AG08395 (cell line): ENCODE data around the gene TNFRSF6B.
A peak's percentile ranks its signal among the peaks of the same experiment; 100 is the strongest.

Experiments used
- DNase-seq: peaks from one replicate; pipeline ENCODE4 v3.0.0; 2012; ENCODE audit warnings: mixed read lengths, low spot score

TNFRSF6B gene

DNA sequence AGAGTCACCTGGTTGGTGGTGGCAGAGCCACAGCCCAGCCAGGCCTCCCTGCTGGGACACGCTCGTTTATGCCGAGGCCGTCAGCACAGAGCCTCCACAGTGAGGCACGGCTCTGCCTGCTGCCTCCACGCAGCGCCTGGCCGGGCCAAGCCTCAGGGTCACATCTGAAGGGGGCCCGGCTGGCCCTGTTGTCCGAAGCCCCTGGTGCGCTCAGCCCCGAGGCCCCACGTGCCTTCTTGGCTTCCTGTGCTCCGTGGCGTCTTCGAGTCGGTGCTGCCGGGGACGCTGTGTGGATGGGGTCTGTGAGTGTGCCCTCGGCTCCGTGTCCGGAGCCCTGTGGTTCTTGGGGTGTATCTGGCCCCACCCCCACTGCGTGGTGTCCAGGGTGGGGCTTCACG, 10.4 kb upstream of the TNFRSF6B start:
- no peak for DNase-seq

GRCh38 chr20:63686492-63687321, 9.7 kb upstream of the TNFRSF6B start:
- DNase-seq = peak; percentile 83

DNA sequence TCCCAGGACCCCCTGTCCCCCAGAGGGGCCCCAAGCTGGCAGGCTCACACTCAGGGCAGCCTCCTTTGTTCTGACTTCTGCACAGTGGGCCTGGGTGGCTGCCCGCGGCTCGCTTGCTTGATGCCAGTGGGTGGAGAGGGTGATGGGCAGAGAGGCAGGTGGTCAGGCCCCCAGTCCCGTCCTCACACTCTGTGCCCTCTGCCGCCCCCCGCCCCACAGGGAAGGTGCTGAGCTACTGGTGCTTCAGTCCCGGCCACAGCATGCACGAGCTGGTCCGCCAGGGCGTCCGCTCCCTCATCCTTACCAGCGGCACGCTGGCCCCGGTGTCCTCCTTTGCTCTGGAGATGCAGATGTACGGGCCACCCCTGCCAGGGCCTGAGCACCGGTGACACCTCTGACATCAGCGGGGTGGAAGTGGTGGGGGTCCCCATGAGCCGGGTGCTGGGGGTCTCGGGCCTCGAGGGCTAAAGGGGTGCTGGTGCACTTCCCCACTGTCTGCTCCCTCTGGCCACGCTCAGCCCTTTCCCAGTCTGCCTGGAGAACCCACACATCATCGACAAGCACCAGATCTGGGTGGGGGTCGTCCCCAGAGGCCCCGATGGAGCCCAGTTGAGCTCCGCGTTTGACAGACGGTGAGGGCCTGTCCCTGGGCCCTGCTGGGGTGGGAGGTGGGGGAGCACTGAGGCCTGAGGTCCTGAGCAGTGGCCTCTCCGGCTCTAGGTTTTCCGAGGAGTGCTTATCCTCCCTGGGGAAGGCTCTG, 8.9 kb upstream of the TNFRSF6B start:
- no peak for DNase-seq

- no peak for DNase-seq
Observed at GRCh38 chr20:63688228-63689045, 8.0 kb upstream of the TNFRSF6B start.

- DNase-seq = no peak
Observed at GRCh38 chr20:63689046-63690002, 7.1 kb upstream of the TNFRSF6B start.

DNA sequence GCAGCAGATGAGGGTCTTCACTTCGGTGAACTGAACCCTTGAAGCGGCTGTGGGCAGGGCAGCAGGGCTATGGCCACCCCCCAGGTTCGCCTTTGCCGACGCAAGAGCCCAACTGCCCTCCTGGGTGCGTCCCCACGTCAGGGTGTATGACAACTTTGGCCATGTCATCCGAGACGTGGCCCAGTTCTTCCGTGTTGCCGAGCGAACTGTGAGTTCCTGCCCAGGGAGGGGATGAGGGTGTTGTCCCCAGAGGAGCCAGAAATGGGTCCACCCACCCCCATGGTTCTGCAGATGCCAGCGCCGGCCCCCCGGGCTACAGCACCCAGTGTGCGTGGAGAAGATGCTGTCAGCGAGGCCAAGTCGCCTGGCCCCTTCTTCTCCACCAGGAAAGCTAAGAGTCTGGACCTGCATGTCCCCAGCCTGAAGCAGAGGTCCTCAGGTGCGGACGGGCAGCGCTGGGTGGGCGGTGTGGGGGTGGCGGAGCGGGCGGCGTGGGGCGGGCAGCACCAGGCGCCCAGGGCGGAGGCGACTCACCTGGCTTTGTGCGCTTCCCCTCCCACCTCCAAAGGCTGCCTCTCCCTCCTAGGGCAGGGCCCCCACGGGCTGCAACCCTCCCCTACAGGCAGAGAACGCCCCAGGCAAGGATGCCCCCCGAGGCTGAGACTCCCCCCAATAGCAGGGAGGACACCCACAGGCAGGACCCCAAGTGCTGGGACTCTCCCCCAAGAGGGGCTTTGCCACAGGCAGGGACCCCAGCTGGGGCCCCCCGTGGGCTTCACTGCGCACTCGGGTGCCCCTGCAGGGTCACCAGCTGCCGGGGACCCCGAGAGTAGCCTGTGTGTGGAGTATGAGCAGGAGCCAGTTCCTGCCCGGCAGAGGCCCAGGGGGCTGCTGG, 6.2 kb upstream of the TNFRSF6B start:
- DNase-seq = no peak

- DNase-seq = no peak
Observed at GRCh38 chr20:63690898-63691710, 5.3 kb upstream of the TNFRSF6B start.

DNA sequence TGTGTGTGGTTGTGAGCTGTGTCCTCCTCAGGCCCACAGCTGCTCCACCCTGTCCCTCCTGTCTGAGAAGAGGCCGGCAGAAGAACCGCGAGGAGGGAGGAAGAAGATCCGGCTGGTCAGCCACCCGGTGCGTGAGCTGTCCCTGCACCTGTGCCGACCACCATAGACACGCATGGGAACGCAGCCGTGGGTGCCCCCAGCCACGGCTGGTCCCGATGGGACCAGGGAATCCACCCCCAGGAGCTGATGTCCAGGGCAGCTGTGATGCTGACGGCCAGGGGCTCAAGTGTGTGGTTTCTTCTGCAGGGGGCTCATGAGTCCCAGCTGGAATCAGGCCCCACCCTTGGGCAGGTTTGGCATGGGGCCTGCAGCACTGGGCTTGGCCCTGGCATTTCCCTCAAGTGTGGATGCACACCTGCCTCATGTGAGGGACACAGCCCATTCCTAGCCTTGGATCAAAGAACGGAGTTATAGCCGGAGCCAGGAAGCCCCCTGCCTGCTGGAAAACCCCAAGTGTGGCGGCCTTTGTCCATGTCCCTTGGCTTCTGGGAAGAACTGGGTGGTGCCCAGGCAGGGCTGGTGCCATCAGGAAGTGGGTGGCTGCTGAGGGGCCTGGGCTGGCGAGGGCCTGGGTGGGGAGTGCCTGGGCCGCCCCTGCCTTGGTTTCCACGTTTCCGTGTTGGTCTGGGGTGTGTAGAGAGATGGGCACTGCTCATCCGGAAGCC, 4.6 kb upstream of the TNFRSF6B start:
- DNase-seq = no peak

GRCh38 chr20:63692436-63693082, 3.9 kb upstream of the TNFRSF6B start:
- DNase-seq = peak; percentile 48

GRCh38 chr20:63693083-63693732, 3.2 kb upstream of the TNFRSF6B start:
- no peak for DNase-seq

DNA sequence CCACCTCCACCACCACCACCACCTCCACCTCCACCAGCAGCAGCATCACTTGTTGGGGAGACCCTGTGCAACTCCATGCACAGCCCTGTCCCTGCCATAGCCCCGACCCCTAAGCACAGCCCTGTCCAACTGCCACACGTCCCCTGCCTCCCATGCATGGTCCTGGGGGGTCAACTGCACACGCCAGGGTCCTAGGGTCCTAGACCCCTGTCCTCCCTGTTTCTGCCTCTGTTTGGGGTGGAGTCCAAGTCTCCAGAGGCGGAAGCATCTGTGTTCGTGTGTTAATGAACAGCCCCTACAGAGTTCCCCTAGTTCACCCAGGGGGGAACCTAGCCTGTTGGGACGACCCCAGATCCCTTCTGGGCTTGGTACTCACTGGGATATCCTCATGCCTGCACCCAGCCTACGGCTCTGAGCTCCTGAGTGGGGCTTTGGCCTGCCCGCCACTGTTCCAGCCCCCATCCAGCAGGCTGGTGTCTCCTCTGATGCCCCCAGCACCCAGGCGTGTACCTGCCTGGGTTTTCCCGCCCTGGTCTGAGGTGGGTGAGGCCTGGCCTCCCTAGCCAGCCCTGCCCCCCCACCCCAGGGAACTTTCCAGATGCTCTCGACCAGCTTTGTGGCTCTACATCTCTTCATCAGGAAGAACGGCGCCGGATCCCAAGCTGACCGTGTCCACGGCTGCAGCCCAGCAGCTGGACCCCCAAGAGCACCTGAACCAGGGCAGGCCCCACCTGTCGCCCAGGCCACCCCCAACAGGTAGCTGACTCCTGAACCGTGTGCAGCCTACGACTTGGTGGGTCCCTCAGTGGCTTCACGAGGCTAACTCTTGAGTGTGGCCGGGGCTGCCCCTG, 2.5 kb upstream of the TNFRSF6B start:
- no peak for DNase-seq

DNA sequence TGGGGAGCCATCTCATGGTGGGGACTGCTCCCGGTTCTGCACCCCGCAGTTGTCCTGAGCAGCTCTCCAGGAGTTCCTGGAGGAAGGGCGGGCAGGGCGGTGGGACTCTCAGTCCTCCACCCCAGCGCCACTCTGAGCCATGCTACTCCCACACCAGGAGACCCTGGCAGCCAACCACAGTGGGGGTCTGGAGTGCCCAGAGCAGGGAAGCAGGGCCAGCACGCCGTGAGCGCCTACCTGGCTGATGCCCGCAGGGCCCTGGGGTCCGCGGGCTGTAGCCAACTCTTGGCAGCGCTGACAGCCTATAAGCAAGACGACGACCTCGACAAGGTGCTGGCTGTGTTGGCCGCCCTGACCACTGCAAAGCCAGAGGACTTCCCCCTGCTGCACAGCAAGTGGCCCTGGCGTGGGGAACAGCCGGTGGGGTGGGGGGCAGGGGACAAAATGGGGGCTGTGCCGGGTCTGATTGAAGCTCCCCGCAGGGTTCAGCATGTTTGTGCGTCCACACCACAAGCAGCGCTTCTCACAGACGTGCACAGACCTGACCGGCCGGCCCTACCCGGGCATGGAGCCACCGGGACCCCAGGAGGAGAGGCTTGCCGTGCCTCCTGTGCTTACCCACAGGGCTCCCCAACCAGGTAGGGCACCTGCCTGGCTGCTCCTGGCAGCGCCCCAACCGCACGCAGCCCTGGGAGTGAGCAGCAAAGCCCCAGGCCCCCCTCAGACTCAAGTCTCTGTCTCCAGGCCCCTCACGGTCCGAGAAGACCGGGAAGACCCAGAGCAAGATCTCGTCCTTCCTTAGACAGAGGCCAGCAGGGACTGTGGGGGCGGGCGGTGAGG, 1.6 kb upstream of the TNFRSF6B start:
- no peak for DNase-seq

GRCh38 chr20:63695424-63696305, 787 bp upstream of the TNFRSF6B start:
- no peak for DNase-seq

DNA sequence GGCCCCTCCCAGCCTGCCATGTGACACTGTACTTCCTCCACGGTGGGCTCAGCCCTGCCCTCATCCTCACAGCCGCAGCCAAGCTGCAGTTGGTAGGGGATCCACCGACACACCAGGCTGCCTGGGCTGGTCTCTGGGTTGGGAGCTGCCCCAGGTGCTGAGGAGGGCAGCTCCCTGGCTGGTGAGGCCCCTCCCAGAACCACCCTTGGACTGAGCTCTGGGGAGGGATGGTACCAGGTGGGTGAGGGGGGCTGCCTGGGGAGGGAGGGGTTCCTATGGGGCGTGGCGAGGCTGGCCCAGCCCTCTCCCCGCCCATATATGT, 185 bp upstream of the TNFRSF6B start:
- no peak for DNase-seq

- DNase-seq = no peak
Observed at GRCh38 chr20:63697357-63697867, 960 bp downstream of the TNFRSF6B start.
